ENCODE measurements around the gene CELF4. TPM values are rescaled to one million over a fixed set of nuclear protein-coding genes. Genes with fewer than 3 reads are reported as not detected.

CELF4 gene
- total RNA-seq, 1 experiment from 2014 or later = not detected

GRCh38 chr18:37521510-37522465, 43.8 kb downstream of the CELF4 start:
- Histone ChIP-seq H3K4me3 (no peak overlapping the region), H3K36me3 (no peaks in the 10 kb centered on the region), H3K9me3 (replicated peaks) (no peaks in the 10 kb centered on the region), H3K27me3 (replicated peaks) (no peaks in the 10 kb centered on the region; the same call in 1 of the 2 replicates), H3K4me1 (replicated peaks) (no peaks in the 10 kb centered on the region), H3K27ac (no peak overlapping the region)
- DNase-seq (ENCODE audit: low read depth in 1 of 2, low spot score in 2 of 2) = no peak

- Histone ChIP-seq H3K36me3 (no peaks in the 10 kb centered on the region), H3K27me3 (replicated peaks) (no peaks in the 10 kb centered on the region; the same call in 1 of the 2 replicates), H3K27ac (no peak overlapping the region), H3K4me1 (replicated peaks) (no peaks in the 10 kb centered on the region), H3K4me3 (no peak overlapping the region), H3K9me3 (replicated peaks) (no peaks in the 10 kb centered on the region)
- no peak for DNase-seq (ENCODE audit: low read depth in 1 of 2, low spot score in 2 of 2)
These were observed 45.1 kb downstream of the CELF4 start for GRCh38 chr18:37520508-37520907.

- no peak overlapping the region for H3K27ac ChIP-seq
These were observed 46.0 kb downstream of the CELF4 start for GRCh38 chr18:37519510-37520135.

GRCh38 chr18:37516361-37516853, 49.2 kb downstream of the CELF4 start:
- DNase-seq (ENCODE audit: low read depth in 1 of 2, low spot score in 2 of 2) = no peak
- no peak overlapping the region for H3K27ac ChIP-seq
- H3K36me3 ChIP-seq = no peaks in the 10 kb centered on the region
- H3K27me3 ChIP-seq (replicated peaks) = no peaks in the 10 kb centered on the region
- no peak overlapping the region for H3K4me3 ChIP-seq
- H3K9me3 ChIP-seq (replicated peaks) = no peaks in the 10 kb centered on the region
- no peaks in the 10 kb centered on the region for H3K4me1 ChIP-seq (replicated peaks)

More at GRCh38 chr18:37519510-37520135, 46.0 kb downstream of the CELF4 start:
- Histone ChIP-seq H3K4me1 (replicated peaks) (no peaks in the 10 kb centered on the region), H3K27me3 (replicated peaks) (no peaks in the 10 kb centered on the region; the same call in 1 of the 2 replicates), H3K36me3 (no peaks in the 10 kb centered on the region), H3K9me3 (replicated peaks) (no peaks in the 10 kb centered on the region), H3K4me3 (no peak overlapping the region)
- no peak for DNase-seq (ENCODE audit: low read depth in 1 of 2, low spot score in 2 of 2)

- Histone ChIP-seq H3K4me3 (no peak overlapping the region), H3K4me1 (replicated peaks) (no peaks in the 10 kb centered on the region), H3K36me3 (no peaks in the 10 kb centered on the region), H3K27me3 (replicated peaks) (no peaks in the 10 kb centered on the region), H3K27ac (no peak overlapping the region), H3K9me3 (replicated peaks) (no peaks in the 10 kb centered on the region)
- DNase-seq (ENCODE audit: low read depth in 1 of 2, low spot score in 2 of 2) = no peak
These were observed 50.6 kb downstream of the CELF4 start for GRCh38 chr18:37514953-37515352.

- H3K4me3 ChIP-seq = no peak overlapping the region
- H3K27ac ChIP-seq = no peak overlapping the region
- H3K27me3 ChIP-seq (replicated peaks) = no peaks in the 10 kb centered on the region
- no peaks in the 10 kb centered on the region for H3K36me3 ChIP-seq
- H3K4me1 ChIP-seq (replicated peaks) = no peaks in the 10 kb centered on the region
- no peaks in the 10 kb centered on the region for H3K9me3 ChIP-seq (replicated peaks)
- DNase-seq (ENCODE audit: low read depth in 1 of 2, low spot score in 2 of 2) = no peak
These were observed 53.2 kb downstream of the CELF4 start for GRCh38 chr18:37512400-37512799.

GRCh38 chr18:37511721-37512298, 53.8 kb downstream of the CELF4 start:
- Histone ChIP-seq H3K4me1 (replicated peaks) (no peaks in the 10 kb centered on the region), H3K36me3 (no peaks in the 10 kb centered on the region), H3K4me3 (no peak overlapping the region), H3K9me3 (replicated peaks) (no peaks in the 10 kb centered on the region), H3K27me3 (replicated peaks) (no peaks in the 10 kb centered on the region), H3K27ac (no peak overlapping the region)
- no peak for DNase-seq (ENCODE audit: low read depth in 1 of 2, low spot score in 2 of 2)

- no peak for DNase-seq (ENCODE audit: low read depth in 1 of 2, low spot score in 2 of 2)
- Histone ChIP-seq H3K27ac (no peak overlapping the region), H3K9me3 (replicated peaks) (no peaks in the 10 kb centered on the region), H3K36me3 (no peaks in the 10 kb centered on the region), H3K27me3 (replicated peaks) (no peaks in the 10 kb centered on the region), H3K4me1 (replicated peaks) (no peaks in the 10 kb centered on the region), H3K4me3 (no peak overlapping the region)
These were observed 56.0 kb downstream of the CELF4 start for GRCh38 chr18:37509600-37509999.

GRCh38 chr18:37508207-37508606, 57.4 kb downstream of the CELF4 start:
- Histone ChIP-seq H3K9me3 (replicated peaks) (no peaks in the 10 kb centered on the region), H3K27ac (no peak overlapping the region), H3K4me3 (no peak overlapping the region)

GRCh38 chr18:37507239-37507638, 58.4 kb downstream of the CELF4 start:
- DNase-seq (ENCODE audit: low read depth in 1 of 2, low spot score in 2 of 2) = no peak
- Histone ChIP-seq H3K4me1 (replicated peaks) (no peaks in the 10 kb centered on the region), H3K27me3 (replicated peaks) (no peaks in the 10 kb centered on the region), H3K9me3 (replicated peaks) (no peaks in the 10 kb centered on the region), H3K4me3 (no peak overlapping the region), H3K27ac (no peak overlapping the region), H3K36me3 (no peaks in the 10 kb centered on the region)

More at GRCh38 chr18:37508207-37508606, 57.4 kb downstream of the CELF4 start:
- Histone ChIP-seq H3K4me1 (replicated peaks) (no peaks in the 10 kb centered on the region), H3K27me3 (replicated peaks) (no peaks in the 10 kb centered on the region), H3K36me3 (no peaks in the 10 kb centered on the region)
- DNase-seq (ENCODE audit: low read depth in 1 of 2, low spot score in 2 of 2) = no peak

GRCh38 chr18:37506001-37506400, 59.6 kb downstream of the CELF4 start:
- Histone ChIP-seq H3K4me3 (no peak overlapping the region), H3K27me3 (replicated peaks) (no peaks in the 10 kb centered on the region), H3K27ac (no peak overlapping the region), H3K4me1 (replicated peaks) (no peaks in the 10 kb centered on the region), H3K9me3 (replicated peaks) (no peaks in the 10 kb centered on the region), H3K36me3 (no peaks in the 10 kb centered on the region)
- DNase-seq (ENCODE audit: low read depth in 1 of 2, low spot score in 2 of 2) = no peak

- DNase-seq (ENCODE audit: low read depth in 1 of 2, low spot score in 2 of 2) = no peak
- H3K27me3 ChIP-seq (replicated peaks) = no peaks in the 10 kb centered on the region; the same call in 1 of the 2 replicates
- H3K4me1 ChIP-seq (replicated peaks) = no peaks in the 10 kb centered on the region
- no peak overlapping the region for H3K4me3 ChIP-seq
- H3K9me3 ChIP-seq (replicated peaks) = no peaks in the 10 kb centered on the region
- no peaks in the 10 kb centered on the region for H3K36me3 ChIP-seq
- no peak overlapping the region for H3K27ac ChIP-seq
These were observed 60.3 kb downstream of the CELF4 start for GRCh38 chr18:37505321-37505720.

- Histone ChIP-seq H3K4me1 (replicated peaks) (no peaks in the 10 kb centered on the region), H3K36me3 (no peaks in the 10 kb centered on the region), H3K27ac (no peak overlapping the region), H3K4me3 (no peak overlapping the region), H3K9me3 (replicated peaks) (no peaks in the 10 kb centered on the region), H3K27me3 (replicated peaks) (no peaks in the 10 kb centered on the region; the same call in 1 of the 2 replicates)
- no peak for DNase-seq (ENCODE audit: low read depth in 1 of 2, low spot score in 2 of 2)
These were observed 63.0 kb downstream of the CELF4 start for GRCh38 chr18:37502601-37503000.

- H3K9me3 ChIP-seq (replicated peaks) = no peaks in the 10 kb centered on the region
- H3K4me1 ChIP-seq (replicated peaks) = no peaks in the 10 kb centered on the region
- H3K36me3 ChIP-seq = no peaks in the 10 kb centered on the region
- DNase-seq (ENCODE audit: low read depth in 1 of 2, low spot score in 2 of 2) = no peak
- H3K4me3 ChIP-seq = no peak overlapping the region
- no peaks in the 10 kb centered on the region; the same call in 1 of the 2 replicates for H3K27me3 ChIP-seq (replicated peaks)
- H3K27ac ChIP-seq = no peak overlapping the region
These were observed 63.6 kb downstream of the CELF4 start for GRCh38 chr18:37502036-37502435.

All from SJSA1 (cell line).